Activated T-helper 1 cell treated with anti-CD3 and anti-CD28 coated beads, Interleukin-2, amount 50 U/mL, for 16 hours (primary cell): Measurements from ENCODE around the gene PXN.
"Not testable (repeated sequence)": the region's sequence is repeated elsewhere in the genome, so short reads cannot be mapped to it uniquely, and the experiment has no call there.

Source experiments
- DNase-seq, 2 donors: peaks; one replicate each; pipeline ENCODE4 v3.0.0-alpha.2; 2020; ENCODE audit warnings: low read depth in 1 of 2, low spot score in 1 of 2

The PXN gene

DNA sequence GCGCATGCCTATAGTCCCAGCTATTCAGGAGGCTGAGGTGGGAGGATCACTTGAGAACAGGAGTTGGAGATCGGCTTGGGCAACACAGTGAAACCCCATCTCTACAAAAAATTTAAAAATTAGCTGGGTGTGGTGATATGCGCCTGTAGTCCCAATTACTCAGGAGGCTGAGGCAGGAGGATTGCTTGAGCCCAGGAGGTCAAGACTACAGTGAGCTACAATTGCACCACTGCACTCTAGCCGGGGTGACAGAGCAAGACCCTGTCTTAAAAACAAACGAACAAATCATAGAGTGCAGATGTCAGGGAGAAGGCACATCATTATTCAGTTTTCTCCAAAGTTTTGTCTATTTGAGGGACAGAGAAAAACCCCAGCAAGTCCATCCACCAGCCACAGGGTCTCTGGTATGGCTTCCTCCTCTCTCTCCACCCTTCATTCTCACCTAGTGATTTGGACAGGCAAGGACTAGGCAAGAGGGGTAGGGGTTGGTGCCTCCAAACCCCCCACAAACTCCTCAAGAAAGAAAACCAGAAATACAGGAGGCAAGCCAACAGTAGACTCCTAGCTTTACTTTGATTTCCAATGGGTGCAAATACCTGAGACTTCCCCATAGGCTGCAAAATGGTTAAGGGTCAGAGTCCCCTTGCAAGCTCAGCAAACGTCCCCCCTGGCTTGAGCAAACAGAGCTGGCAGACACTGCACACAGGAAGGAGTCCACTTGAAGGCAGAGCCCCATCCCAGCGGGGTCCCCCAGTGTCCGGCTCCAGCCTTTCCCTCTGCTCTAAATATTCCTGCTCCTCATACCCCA is 38.1 kb downstream of the PXN start:
- no peak for DNase-seq

DNA sequence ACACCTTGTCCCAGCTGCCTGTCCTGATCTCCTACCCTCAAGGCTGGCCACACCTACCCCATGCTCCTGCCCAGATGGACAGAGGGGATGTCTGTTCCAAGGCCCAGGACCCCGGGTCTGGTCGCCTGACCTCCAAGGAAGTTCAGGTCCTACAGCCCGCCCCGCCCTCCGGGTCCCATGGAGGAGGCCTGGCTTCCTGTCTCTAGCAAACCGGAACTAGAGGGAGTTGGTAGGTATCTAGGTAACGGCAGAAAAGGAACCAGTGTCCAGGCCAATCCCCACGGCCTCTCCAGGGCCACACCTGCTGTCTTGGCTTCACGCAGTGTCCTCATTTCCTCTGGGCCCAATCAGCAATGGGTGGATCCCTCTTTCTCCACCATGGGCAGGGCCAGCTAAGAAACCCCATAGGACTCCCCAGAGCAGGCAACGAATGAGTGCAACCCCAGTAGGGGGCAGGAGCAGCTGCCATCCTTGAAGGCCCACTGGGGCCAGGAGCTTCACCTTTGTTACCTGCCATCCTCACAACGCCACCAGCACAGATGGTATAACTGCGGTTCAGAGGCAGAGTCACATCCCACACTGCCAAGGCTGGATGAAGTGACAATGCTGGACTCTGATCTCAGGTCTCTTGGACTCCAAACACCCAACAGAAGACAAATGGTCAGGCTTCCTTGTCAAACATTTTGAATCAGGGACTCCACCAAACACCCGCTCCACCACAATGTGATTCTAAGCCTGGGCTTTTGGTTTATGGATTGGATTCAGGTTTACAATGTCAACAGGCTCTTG is 39.5 kb downstream of the PXN start:
- no peak for DNase-seq

DNA sequence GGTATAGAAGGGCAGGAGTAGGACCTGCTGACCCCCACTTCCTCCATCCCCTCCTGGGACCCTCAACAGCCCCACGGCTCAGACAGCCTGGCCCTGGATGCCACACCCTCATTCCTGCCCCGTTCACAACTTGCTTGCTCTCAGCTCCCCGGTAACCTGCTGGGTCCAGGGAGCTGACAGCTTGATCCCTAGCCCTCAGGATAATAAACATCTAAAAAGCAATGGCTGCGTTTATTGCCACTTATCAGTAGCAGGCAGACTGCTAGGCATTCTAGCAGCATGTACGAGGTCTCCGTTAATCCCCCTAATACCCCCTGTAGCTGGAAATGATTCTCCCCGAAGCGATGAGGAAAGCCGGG is 40.4 kb downstream of the PXN start:
- DNase-seq = no peak

DNA sequence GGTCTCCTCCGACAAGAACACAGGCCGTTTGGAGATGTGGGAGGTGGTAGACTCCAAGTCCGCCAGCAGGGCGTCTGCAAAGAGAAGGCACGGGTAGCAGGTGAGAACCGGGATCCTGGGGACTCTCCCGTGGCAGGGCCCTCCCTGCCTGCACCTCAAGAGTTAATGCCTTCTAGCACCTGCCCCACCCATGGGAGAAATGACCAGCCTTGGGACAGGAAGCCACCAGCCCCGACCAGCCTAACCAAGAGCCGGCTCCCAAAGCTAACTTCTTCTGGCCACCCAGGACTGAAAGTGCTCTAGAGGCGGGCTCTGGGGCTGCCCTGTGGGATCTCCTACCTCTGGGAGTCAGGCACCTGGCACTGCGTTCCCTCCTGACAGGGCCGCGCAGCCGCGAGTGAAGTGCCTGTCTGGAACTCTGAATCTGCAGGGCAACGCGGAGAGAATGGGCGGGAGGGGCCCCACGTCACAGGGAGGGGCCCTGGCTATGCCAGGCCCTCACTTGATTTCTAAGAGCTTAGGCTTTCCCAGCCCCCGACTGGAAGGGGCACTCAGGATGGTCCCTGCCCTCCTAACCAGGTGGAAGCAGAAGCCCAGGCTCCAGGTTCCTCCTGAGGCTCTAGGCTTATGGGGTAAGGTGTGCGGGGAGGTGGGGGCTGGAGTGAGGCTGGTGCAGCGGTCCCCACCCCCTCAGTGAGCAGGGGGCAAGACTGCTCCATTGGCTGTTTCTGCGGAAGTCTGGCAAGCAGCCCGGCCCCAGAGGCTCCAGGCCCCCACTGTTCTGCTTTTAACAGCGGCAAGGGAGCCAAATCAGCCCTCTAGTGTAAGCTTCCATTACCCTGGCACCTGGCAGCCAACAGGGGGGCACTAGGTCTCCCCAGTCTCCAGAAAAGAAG is 41.0 kb downstream of the PXN start:
- DNase-seq = no peak

DNA sequence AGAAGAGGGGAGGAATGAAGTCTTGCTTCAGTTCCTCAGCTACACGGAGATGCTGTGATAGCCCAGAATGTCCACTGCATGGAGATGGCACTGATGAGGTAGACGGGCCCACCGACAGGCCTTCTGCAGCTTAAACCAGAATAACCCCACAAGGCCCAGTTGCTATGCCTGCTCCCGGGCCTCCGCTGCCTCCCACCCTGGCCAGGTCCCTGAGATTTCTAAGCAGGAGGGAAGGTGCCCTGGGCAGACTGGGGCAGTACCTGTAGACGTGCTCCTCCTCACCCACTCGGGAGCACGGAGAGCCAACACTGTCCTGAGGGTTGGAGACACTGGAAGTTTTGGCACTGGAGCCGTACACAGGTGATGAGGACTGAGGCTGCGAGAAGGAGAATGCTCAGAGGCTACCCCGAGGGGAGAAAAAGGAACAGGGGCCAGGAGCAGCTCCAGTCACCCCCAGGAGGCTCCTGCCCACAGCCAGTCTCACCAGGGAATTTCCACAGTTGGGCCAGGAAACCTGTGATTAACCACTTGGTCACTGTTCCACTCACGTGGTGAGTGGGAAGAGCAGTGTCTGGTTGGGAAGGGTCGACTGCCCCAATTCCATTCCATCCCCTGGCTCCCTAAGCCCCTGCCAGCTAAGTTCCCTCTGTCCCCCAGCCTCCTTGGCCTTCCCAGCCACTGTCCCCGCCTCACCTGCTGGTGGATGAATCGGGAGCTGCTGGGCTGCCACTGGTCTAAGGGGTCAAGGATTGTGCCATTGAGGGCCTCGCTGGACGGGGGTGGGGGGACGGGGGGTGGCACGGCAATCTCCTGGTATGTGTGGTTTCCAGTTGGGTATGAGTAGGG is 41.8 kb downstream of the PXN start:
- no peak for DNase-seq

GRCh38 chr12:120222288-120222832 is 43.2 kb downstream of the PXN start:
- DNase-seq = no peak

DNA sequence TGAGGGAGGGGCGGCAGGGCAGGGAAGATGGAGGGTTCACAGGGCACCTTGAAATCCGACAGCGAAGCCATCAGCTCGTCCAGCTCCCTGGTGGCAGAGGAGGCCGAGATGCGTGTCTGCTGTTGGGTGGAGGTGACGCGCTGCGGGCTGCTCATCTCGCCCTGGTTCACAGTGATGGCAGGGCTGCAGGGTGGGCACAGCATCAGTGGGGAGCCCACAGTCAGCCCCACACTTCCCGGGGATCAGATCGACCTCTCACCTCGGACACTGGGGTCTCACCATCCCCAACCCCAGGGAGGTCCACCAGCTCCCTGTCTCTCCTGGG is 44.0 kb downstream of the PXN start:
- DNase-seq = no peak

DNA sequence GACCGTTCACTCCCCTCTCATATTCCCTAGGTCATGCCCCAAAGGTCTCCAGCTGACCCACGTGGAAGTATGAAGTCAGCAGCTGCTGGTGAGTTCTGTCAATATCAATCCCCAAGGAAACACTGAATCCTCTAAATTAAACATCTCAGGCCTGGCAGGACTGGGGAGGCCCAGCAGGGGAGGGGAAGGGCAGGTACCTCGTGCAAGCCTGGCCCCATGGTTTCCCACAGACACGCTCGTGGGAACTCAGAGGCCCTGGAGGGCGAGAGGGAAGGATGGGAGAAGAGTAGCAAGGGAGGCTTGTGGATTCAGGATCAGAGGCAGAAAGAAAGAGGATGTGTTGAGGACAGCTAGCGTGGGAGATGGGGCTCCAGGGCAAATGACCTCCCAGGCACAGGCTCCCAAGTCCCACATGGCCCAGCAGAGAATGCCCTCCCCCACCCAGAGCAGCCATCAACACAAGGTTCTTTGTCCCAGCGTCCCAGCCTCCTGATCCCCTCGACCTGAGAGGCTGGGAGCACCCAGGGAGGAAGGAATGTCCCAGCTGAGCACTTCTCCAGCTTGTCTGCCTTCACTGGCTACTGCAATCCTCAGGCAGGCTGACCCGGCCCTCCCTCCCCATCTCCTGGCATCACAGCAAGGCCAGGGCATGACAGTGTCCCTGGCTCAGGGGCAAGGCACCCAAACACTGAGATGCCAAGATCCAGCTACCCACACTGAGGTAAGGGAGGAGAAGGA is 44.5 kb downstream of the PXN start:
- no peak for DNase-seq

DNA sequence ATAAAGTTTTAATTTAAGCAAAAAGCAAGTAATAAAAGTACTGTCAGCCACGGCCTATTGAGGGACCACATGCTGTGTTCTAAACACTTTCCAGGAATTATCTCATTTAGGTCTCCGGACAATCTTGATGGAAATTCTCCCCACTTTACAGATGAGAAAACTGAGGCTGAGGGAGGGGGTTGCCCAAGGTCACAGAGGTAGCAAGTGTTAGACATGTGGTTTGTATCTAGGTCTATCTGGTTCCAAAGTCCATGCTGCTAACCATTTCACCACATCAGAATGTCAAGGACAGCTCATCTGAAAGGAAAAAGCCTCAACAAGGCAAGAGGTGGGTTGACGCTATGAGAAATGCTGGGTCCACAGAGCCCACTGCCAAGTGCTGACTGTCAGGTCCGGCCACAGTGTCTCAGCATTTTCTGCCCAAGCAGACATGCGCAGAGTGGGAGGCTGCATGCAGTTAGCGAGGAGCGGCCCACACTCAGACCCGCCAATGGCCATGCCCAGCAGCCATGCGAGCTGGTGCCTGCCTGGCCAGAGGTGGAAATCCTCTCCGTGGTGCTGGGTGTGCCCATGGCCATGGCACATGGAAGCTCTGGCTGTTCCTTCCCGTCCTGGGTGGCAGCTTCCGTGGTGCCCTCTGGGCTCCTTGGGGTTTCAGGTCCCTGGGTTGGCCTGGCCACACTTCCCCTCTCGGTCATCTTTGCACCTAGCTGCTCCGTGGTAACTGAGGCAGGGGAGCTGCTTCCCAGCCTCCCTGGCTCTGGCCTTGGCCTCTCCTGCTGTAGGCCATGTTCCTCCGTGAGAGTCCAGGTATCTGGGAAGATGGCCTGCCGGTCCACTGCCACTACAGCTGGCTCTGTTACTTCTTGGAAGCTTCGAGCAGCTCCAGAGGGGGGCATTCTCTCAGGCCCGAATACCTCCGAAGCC is 46.6 kb downstream of the PXN start:
- DNase-seq = no peak

DNA sequence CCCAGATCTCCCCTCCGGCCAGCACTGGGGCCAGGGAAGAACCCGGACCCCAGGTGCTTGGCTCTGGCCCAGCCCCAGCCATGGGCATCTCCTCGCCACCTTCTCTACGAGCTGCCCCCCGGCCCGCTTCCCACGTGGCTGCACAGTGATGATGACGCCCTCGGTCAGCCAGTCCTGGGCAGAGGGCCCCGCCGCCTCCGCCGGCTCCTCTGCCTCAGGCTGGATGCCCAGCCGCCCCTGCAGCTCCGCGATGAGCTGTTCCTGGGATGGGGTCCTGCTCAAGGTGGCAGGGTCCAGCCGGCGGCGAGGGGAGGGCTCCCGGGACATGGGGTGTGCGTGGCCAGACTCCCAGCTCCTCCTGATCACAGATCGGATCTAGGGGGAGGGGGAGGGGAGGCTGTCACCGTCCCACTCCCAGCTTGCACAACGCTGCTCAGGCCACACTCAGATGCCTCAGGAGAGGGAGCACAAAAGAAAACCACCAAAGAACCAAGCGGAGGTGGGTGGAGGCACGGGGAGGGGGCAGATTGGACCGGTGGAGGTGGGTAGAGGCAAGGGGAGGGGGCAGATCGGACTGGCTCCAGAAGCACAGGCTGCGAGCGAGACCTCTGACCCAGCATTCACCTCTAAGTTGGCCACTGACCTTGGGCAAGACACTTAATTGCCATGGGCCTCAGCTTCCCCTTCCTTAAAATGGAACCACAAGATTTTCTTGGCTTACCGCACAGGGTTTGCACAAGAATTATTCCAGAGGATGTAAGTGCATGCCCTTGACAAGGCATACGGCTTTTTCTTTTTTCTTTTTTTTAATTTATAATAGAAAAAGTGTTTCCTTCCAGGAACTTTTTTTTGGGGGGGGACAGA is 48.6 kb downstream of the PXN start:
- no peak for DNase-seq

- DNase-seq = no peak
Measured at GRCh38 chr12:120215766-120216735, 49.5 kb downstream of the PXN start.

- DNase-seq = no peak
Measured at GRCh38 chr12:120215357-120215735, 50.2 kb downstream of the PXN start.

DNA sequence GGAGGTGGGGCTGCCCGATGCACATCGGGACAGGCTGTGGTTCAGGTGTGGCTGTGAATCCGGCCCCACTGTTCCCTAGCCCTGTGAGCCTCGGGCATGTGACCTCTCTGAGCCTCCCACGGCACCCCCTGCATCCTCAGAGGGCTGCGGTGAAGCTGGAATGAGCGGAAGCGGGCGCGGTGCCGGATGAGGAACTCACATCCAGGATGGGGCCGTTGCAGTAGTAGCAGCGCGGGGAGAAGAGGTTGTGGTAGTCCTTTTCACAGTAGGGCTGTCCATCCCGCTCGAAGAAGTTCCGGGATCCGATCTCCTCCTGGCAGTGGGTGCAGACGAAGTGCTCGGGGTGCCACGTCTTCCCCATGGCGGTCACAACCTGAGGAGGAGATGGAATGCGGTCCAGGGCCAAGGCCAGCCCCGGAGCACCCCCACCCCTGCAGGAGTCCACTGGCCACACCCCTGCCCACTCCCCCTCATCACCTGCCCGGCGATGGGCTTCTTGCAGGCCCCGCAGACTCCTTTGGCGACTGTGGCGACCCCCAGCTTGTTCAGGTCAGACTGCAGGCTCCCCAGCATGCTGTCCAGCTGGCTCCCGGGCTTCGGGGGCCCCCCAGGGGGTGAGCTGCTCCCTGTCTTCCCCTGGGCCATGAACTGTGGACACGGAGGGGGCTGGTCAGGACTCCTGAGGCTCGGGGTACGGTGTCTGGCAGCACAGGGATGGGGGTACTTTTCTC is 50.7 kb downstream of the PXN start:
- DNase-seq = no peak

GRCh38 chr12:120213758-120214157 is 51.8 kb downstream of the PXN start:
- DNase-seq = no peak

GRCh38 chr12:120213182-120213581 is 52.3 kb downstream of the PXN start:
- DNase-seq = not testable (repeated sequence)

DNA sequence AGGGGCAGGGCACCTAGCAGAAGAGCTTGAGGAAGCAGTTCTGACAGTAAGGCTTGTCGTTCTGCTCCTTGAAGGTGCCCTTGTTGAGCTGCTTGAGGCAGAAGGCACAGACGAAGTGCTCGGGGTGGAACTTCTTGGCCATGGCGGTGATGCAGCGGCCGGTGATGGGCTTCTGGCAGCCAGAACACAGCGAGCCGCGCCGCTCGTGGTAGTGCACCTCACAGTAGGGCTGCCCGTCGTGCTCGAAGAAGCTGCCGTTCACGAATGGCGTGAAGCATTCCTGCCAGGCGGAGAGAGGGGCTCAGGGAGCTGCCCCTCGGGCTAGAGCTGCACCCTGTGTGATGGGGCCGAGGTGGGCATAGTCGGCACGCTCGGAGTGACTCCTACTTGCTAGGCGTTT is 53.2 kb downstream of the PXN start:
- no peak for DNase-seq
